Mammary epithelial cell (primary cell): ENCODE data around the gene EFNA5.

Source experiments
- EZH2 ChIP-seq: IDR thresholded peaks from 2 replicates; pipeline ENCODE4 v1.6.1; 2012; ENCODE audit warnings: low read length, inconsistent platforms, borderline replicate concordance
- TF ChIP-seq, protein P1 (sequence below), 2 donors: IDR thresholded peaks in 1 of 2; conservative IDR thresholded peaks in 1 of 2; 2 replicates each; pipeline ENCODE4 v1.5.1; 2011 to 2012; ENCODE audit warnings: inconsistent platforms in 2 of 2, low read length in 2 of 2, mild to moderate bottlenecking in 2 of 2, control low read depth in 1 of 2, low read depth in 1 of 2; ENCODE audit not compliant: insufficient read depth in 1 of 2; ENCODE audit errors: extremely low read depth in 1 of 2

DNA sequence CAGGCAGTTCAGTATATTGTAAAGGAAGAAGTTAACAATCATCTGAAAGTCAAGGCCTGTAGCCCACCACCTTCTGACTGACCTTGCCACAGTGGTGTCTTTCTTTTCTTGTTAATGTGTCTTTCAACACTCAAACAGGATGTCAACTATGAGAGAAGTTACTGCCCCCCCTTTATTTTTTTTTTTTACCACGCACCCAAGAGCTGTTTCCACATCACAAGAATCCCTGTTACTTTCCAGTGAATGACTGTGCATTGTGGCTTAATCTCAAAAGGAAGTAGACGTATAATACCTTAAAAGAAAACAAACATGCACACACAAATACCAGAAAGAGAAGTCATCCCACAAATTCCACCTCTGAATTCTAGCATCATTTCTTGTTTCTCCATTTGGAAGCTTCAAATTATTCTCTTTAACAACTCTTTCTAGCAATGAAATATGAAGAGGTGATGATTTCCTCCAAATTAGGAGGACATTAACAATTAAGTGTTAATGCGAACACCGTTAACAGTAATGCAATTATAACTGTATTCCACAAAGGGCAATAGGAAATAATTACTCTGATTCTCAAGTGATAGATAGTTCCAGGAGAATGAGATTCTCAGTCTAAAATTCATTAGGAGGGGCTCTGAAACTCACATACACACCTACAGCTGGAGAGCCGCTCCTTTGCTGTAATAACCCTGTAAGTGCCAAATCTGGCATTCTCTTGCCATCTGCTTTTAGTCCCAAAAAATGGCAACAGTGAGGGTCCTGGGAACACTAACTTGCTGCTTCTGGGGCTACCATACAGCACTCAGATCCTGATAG, 201.0 kb downstream of the EFNA5 start:
- TF ChIP-seq, protein P1, sequence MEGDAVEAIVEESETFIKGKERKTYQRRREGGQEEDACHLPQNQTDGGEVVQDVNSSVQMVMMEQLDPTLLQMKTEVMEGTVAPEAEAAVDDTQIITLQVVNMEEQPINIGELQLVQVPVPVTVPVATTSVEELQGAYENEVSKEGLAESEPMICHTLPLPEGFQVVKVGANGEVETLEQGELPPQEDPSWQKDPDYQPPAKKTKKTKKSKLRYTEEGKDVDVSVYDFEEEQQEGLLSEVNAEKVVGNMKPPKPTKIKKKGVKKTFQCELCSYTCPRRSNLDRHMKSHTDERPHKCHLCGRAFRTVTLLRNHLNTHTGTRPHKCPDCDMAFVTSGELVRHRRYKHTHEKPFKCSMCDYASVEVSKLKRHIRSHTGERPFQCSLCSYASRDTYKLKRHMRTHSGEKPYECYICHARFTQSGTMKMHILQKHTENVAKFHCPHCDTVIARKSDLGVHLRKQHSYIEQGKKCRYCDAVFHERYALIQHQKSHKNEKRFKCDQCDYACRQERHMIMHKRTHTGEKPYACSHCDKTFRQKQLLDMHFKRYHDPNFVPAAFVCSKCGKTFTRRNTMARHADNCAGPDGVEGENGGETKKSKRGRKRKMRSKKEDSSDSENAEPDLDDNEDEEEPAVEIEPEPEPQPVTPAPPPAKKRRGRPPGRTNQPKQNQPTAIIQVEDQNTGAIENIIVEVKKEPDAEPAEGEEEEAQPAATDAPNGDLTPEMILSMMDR (conservative IDR thresholded peaks at IDR 0.05 in 1 of 2, IDR thresholded peaks at IDR 0.05 in 1 of 2; ENCODE audit: extremely low read depth in 1 of 2, insufficient read depth in 1 of 2, low read depth in 1 of 2, low read length in 2 of 2), result no peak
- no peak for TF ChIP-seq EZH2
